ENCODE measurements around the gene RRP1. TPM values are rescaled to one million over a fixed set of nuclear protein-coding genes. Genes with fewer than 3 reads are reported as not detected.

RRP1 gene
- total RNA-seq, 1 donor from 2014 or later = 52.0 TPM

- no peak for TF ChIP-seq CTCF (IDR thresholded peaks at IDR 0.05)
- H3K4me1 ChIP-seq = peaks cover 6 to 11% of the 10 kb centered on the region in 2 donors
- H3K4me3 ChIP-seq = no peak overlapping the region
- no peaks in the 10 kb centered on the region for H3K9me3 ChIP-seq
- DNase-seq (ENCODE audit: low spot score in 2 of 2) = no peak
- H3K27ac ChIP-seq = no peak overlapping the region
- intact Hi-C loops (cut with DNase I) = no loop called here
- H3K36me3 ChIP-seq = peaks cover 76 to 83% of the 10 kb centered on the region in 2 donors
- no peaks in the 10 kb centered on the region for H3K27me3 ChIP-seq
These were observed 5.5 kb downstream of the RRP1 start for GRCh38 chr21:43794857-43795256.

GRCh38 chr21:43797415-43797814 is 8.0 kb downstream of the RRP1 start:
- no peaks in the 10 kb centered on the region for H3K4me1 ChIP-seq
- no peak for DNase-seq (ENCODE audit: low spot score in 2 of 2)
- no peak overlapping the region for H3K27ac ChIP-seq
- no peaks in the 10 kb centered on the region for H3K27me3 ChIP-seq
- no peak overlapping the region for H3K4me3 ChIP-seq
- H3K36me3 ChIP-seq = peaks cover 89 to 100% of the 10 kb centered on the region in 2 donors
- no peaks in the 10 kb centered on the region for H3K9me3 ChIP-seq
- intact Hi-C loops (cut with DNase I) = no loop called here
- TF ChIP-seq CTCF (IDR thresholded peaks at IDR 0.05) = no peak

- no peak for TF ChIP-seq CTCF (IDR thresholded peaks at IDR 0.05)
- no peak for DNase-seq (ENCODE audit: low spot score in 2 of 2)
- Histone ChIP-seq H3K27me3 (no peaks in the 10 kb centered on the region), H3K9me3 (no peaks in the 10 kb centered on the region), H3K27ac (no peak overlapping the region), H3K4me1 (no peaks in the 10 kb centered on the region), H3K36me3 (peaks cover 89 to 100% of the 10 kb centered on the region in 2 donors), H3K4me3 (no peak overlapping the region)
- intact Hi-C loops (cut with DNase I) = no loop called here
These were observed 8.7 kb downstream of the RRP1 start for GRCh38 chr21:43797925-43798715.

GRCh38 chr21:43799301-43799840 is 10.0 kb downstream of the RRP1 start:
- TF ChIP-seq CTCF (IDR thresholded peaks at IDR 0.05) = no peak
- H3K4me1 ChIP-seq = no peaks in the 10 kb centered on the region
- H3K9me3 ChIP-seq = no peaks in the 10 kb centered on the region
- peaks cover 86 to 100% of the 10 kb centered on the region in 2 donors for H3K36me3 ChIP-seq
- no peaks in the 10 kb centered on the region for H3K27me3 ChIP-seq
- DNase-seq (ENCODE audit: low spot score in 2 of 2) = no peak
- no peak overlapping the region for H3K4me3 ChIP-seq
- intact Hi-C loops (cut with DNase I) = no loop called here
- no peak overlapping the region for H3K27ac ChIP-seq

- DNase-seq (ENCODE audit: low spot score in 2 of 2) = no peak
- H3K27ac ChIP-seq = no peak overlapping the region
- no peaks in the 10 kb centered on the region for H3K9me3 ChIP-seq
- H3K27me3 ChIP-seq = no peaks in the 10 kb centered on the region
- H3K4me1 ChIP-seq = no peaks in the 10 kb centered on the region
- TF ChIP-seq CTCF (IDR thresholded peaks at IDR 0.05) = no peak
- H3K36me3 ChIP-seq = peaks cover 80 to 96% of the 10 kb centered on the region in 2 donors
- H3K4me3 ChIP-seq = no peak overlapping the region
- intact Hi-C loops (cut with DNase I) = no loop called here
These were observed 10.7 kb downstream of the RRP1 start for GRCh38 chr21:43800124-43800523.
